Fibroblast of villous mesenchyme (primary cell): ENCODE results near the gene MTHFD1L. TPM values are rescaled to one million over a fixed set of nuclear protein-coding genes. Genes with fewer than 3 reads are reported as not detected.
"Not testable (repeated sequence)": the region's sequence is repeated elsewhere in the genome, so short reads cannot be mapped to it uniquely, and the experiment has no call there.

Experiments used
- DNase-seq: peaks from one replicate; pipeline ENCODE4 v3.0.0-alpha.2; 2010; ENCODE audit warnings: low read depth
- H3K4me3 ChIP-seq: 2 replicates; pipeline ENCODE4 v1.5.1; 2011; ENCODE audit warnings: low read depth, mild to moderate bottlenecking, low read length
- total RNA-seq: library from RNA; depleted of rRNA; stranded (reverse); fragments of >200 nt; gene quantifications from 2 replicates; pipeline ENCODE4 v1.2.3, GENCODE V29; 2012
- TF ChIP-seq, protein P1 (sequence below): IDR thresholded peaks from 2 replicates; pipeline ENCODE4 v1.5.1; 2012; ENCODE audit warnings: low read depth, mild to moderate bottlenecking, low read length; ENCODE audit not compliant: insufficient read depth

MTHFD1L gene
- total RNA-seq, 1 donor, result 43.2 TPM

GRCh38 chr6:151032034-151032433 is 166.5 kb downstream of the MTHFD1L start:
- H3K4me3 ChIP-seq, result no peak overlapping the region
- TF ChIP-seq, protein P1, sequence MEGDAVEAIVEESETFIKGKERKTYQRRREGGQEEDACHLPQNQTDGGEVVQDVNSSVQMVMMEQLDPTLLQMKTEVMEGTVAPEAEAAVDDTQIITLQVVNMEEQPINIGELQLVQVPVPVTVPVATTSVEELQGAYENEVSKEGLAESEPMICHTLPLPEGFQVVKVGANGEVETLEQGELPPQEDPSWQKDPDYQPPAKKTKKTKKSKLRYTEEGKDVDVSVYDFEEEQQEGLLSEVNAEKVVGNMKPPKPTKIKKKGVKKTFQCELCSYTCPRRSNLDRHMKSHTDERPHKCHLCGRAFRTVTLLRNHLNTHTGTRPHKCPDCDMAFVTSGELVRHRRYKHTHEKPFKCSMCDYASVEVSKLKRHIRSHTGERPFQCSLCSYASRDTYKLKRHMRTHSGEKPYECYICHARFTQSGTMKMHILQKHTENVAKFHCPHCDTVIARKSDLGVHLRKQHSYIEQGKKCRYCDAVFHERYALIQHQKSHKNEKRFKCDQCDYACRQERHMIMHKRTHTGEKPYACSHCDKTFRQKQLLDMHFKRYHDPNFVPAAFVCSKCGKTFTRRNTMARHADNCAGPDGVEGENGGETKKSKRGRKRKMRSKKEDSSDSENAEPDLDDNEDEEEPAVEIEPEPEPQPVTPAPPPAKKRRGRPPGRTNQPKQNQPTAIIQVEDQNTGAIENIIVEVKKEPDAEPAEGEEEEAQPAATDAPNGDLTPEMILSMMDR, result no peak
- no peak for DNase-seq

DNA sequence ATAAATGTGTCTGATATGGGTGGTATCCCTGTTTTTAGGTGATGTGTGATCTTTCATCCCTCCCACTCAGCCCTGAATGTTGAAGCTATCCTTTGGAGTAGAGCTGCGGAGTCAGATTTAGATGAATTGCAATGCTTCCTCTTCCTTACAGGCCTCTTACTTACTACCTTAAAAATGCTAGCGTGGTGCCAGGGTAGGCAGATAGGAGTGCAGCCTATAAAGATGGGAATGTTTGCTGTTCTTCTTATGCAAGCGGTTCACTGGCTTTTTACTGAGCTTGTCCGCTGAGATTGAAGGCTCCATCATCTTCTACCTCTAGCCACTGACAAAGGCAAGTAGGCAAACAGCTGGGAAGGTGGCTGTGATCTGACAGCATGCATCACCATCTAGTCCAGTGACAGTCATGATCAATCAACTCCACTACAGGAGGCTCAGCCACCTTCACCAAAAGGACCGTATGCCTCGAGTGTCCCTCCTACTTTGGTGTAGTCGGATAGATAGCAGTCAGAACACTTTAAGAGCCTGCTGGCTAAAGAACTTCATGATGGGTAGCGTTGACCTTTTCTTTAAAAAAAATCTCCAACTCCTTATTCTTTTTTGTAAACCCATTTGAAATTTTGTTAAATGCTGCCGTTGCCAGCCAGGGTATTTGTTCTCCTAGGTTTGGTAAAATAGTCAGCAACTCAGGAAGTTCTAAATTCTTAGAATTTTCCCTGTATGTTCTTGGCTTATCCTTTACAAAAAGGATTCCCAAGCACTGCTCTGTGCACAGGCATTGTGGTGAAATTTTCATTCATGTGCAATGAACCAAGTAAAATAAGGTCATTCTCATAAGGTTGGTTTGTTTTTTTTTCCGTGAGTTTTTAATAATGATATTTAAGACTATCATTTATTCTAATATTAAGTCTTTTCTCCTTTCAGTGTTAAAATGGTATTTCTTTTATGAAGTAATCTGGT is 169.6 kb downstream of the MTHFD1L start:
- no peak overlapping the region for H3K4me3 ChIP-seq
- TF ChIP-seq, protein P1, result no peak
- DNase-seq, result no peak

- not testable (repeated sequence) for H3K4me3 ChIP-seq
- peak; percentile 84 for DNase-seq
Measured at GRCh38 chr6:151036211-151036721, 170.8 kb downstream of the MTHFD1L start.

GRCh38 chr6:151036869-151037680 is 171.6 kb downstream of the MTHFD1L start:
- TF ChIP-seq, protein P1, result no peak
- no peak for DNase-seq
- H3K4me3 ChIP-seq, result no peak overlapping the region

GRCh38 chr6:151038616-151039015 is 173.1 kb downstream of the MTHFD1L start:
- H3K4me3 ChIP-seq, result no peak overlapping the region
- no peak for DNase-seq
- TF ChIP-seq, protein P1, result no peak

DNA sequence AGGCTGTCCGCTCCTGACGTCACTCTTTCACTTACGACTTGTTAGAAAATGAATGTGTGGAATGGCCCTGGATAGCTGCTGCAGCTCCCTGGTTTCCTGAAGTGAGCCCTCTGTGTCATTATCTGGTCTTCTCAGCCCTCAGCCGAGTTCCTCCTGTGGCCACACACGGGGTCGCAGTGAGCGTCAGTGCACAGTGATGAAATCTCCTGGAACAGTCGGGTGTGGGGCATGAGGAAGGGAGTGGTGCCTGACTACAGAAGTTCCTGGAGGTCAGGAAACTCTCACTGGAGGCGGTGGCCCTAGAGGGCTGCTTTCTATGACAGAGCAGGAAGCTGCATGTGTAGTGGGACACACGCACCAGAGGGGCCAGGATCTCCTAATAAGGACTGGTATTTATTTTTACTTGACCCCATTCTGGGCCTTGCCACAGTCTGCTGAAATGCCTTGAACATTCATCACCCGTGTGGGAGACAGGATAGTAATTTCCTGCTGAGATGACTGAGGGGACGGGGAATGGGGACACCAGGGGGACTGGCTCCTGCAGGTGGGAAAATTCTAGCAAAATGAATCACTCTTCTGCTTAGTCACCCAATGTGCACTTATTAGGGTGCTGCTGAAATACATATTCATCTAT is 175.5 kb downstream of the MTHFD1L start:
- TF ChIP-seq, protein P1, result peak; percentile 22
- not testable (repeated sequence) for H3K4me3 ChIP-seq
- DNase-seq, result peak; percentile 98
